ENCODE data around the gene ARHGEF12.

The ARHGEF12 gene

GRCh38 chr11:120457996-120458395, 121.8 kb downstream of the ARHGEF12 start:
- no peak overlapping the region for H3K4me3 ChIP-seq (replicated peaks in 1 of 2; ENCODE audit: low read depth in 2 of 2, low read length in 2 of 2)
- peak in 1 of 2 donors; percentile 14 for DNase-seq (ENCODE audit: low read depth in 2 of 2)
- no peak for TF ChIP-seq CTCF (IDR thresholded peaks at IDR 0.05; ENCODE audit: low read depth, low read length)

GRCh38 chr11:120462825-120463224, 126.6 kb downstream of the ARHGEF12 start:
- no peak for TF ChIP-seq CTCF (IDR thresholded peaks at IDR 0.05; ENCODE audit: low read depth, low read length)
- no peak for DNase-seq (ENCODE audit: low read depth in 2 of 2)

GRCh38 chr11:120465921-120466534, 129.8 kb downstream of the ARHGEF12 start:
- no peak for DNase-seq (ENCODE audit: low read depth in 2 of 2)
- TF ChIP-seq CTCF (IDR thresholded peaks at IDR 0.05; ENCODE audit: low read depth, low read length) = no peak
- H3K4me3 ChIP-seq (replicated peaks in 1 of 2; ENCODE audit: low read depth in 2 of 2, low read length in 2 of 2) = no peak overlapping the region

More at GRCh38 chr11:120462825-120463224, 126.6 kb downstream of the ARHGEF12 start:
- H3K4me3 ChIP-seq (replicated peaks in 1 of 2; ENCODE audit: low read depth in 2 of 2, low read length in 2 of 2) = no peak overlapping the region

GRCh38 chr11:120467627-120468026, 131.4 kb downstream of the ARHGEF12 start:
- peak in 1 of 2 donors; percentile 18 for DNase-seq (ENCODE audit: low read depth in 2 of 2)
- H3K4me3 ChIP-seq (replicated peaks in 1 of 2; ENCODE audit: low read depth in 2 of 2, low read length in 2 of 2) = no peak overlapping the region
- no peak for TF ChIP-seq CTCF (IDR thresholded peaks at IDR 0.05; ENCODE audit: low read depth, low read length)

GRCh38 chr11:120471131-120471530, 134.9 kb downstream of the ARHGEF12 start:
- no peak for TF ChIP-seq CTCF (IDR thresholded peaks at IDR 0.05; ENCODE audit: low read depth, low read length)
- H3K4me3 ChIP-seq (replicated peaks in 1 of 2; ENCODE audit: low read depth in 2 of 2, low read length in 2 of 2) = no peak overlapping the region
- peak; percentile 40 to 85 for DNase-seq (ENCODE audit: low read depth in 2 of 2)

- no peak for TF ChIP-seq CTCF (IDR thresholded peaks at IDR 0.05; ENCODE audit: low read depth, low read length)
- DNase-seq (ENCODE audit: low read depth in 2 of 2) = no peak
- no peak overlapping the region for H3K4me3 ChIP-seq (replicated peaks in 1 of 2; ENCODE audit: low read depth in 2 of 2, low read length in 2 of 2)
These were observed 135.8 kb downstream of the ARHGEF12 start for GRCh38 chr11:120471994-120472393.

GRCh38 chr11:120473503-120473902, 137.3 kb downstream of the ARHGEF12 start:
- no peak for TF ChIP-seq CTCF (IDR thresholded peaks at IDR 0.05; ENCODE audit: low read depth, low read length)
- no peak overlapping the region for H3K4me3 ChIP-seq (replicated peaks in 1 of 2; ENCODE audit: low read depth in 2 of 2, low read length in 2 of 2)
- no peak for DNase-seq (ENCODE audit: low read depth in 2 of 2)

Data from cardiac fibroblast (primary cell).